Measurements from ENCODE around the gene FNDC3B. TPM values are rescaled to one million over a fixed set of nuclear protein-coding genes. Genes with fewer than 3 reads are reported as not detected.

FNDC3B gene
- total and polyA plus RNA-seq, 9 of the 15 experiments (the other 6 are each of a cell fraction or from before 2014, with no cell fraction given): 7.0 to 35.8 (median 16.2) TPM

GRCh38 chr3:172188511-172188910, 149.1 kb downstream of the FNDC3B start:
- H3K9ac ChIP-seq (ENCODE audit: insufficient read depth in 1 of 2, low read depth in 2 of 2, low read length in 2 of 2): no peak overlapping the region
- H3K4me2 ChIP-seq (ENCODE audit: insufficient read depth, low read length): no peak overlapping the region
- no peak for ATAC-seq
- H3K9me3 ChIP-seq (replicated peaks; ENCODE audit: control insufficient read depth, insufficient read depth, low read depth, low read length): no peaks in the 10 kb centered on the region
- CTCF ChIA-PET (ENCODE audit: low intra/inter-chr PET ratio): no interaction called here
- H2AFZ ChIP-seq (ENCODE audit: low read depth, low read length): no peak overlapping the region
- intact Hi-C loops (cut with micrococcal nuclease): no loop called here
- H3K9me1 ChIP-seq (ENCODE audit: control insufficient read depth, insufficient read depth, low read length): no peaks in the 10 kb centered on the region
- no peak overlapping the region for H3K4me3 ChIP-seq
- H3K27me3 ChIP-seq (ENCODE audit: control insufficient read depth in 2 of 2, insufficient read depth in 2 of 2, low read length in 2 of 2): no peaks in the 10 kb centered on the region
- POLR2A ChIA-PET: interaction anchor here (0.7 kb wide), 1 partner anchor 14 kb away, joined by 3 read pairs; no protein-coding TSS in a partner anchor
- in situ Hi-C loops (cut with MboI): no loop called here
- H3K79me2 ChIP-seq (ENCODE audit: control insufficient read depth, insufficient read depth, low read length): peaks cover 10% of the 10 kb centered on the region; the same call in 2 of the 3 replicates
- no peak overlapping the region for H3K27ac ChIP-seq (ENCODE audit: extremely low read depth, low read depth, low read length)
- 98% methylated on average over 11 of the region's 11 CpGs for WGBS (ENCODE audit: insufficient coverage, low coverage, missing lambda C conversion rate)
- DNase-seq (ENCODE audit: extremely low read depth in 1 of 4, low spot score in 3 of 4): no peak
- no peaks in the 10 kb centered on the region for H3K4me1 ChIP-seq (replicated peaks in 1 of 2; ENCODE audit: control insufficient read depth in 2 of 2, insufficient read depth in 2 of 2, low read length in 2 of 2)
- no peaks in the 10 kb centered on the region for H3K36me3 ChIP-seq (ENCODE audit: control insufficient read depth, insufficient read depth, low read length)
- no peaks in the 10 kb centered on the region for H4K20me1 ChIP-seq (replicated peaks; ENCODE audit: control insufficient read depth, insufficient read depth, low read length)
- FAIRE-seq: no peak
- BruUV-seq (replicated peaks): no TSS peak
- TF ChIP-seq ZBTB34 (CRISPR knock-in tag; IDR thresholded peaks at IDR 0.05) (no peak), THRB (CRISPR knock-in tag; conservative IDR thresholded peaks at IDR 0.05) (no peak), TOE1 (IDR thresholded peaks at IDR 0.05; ENCODE audit: borderline replicate concordance) (no peak), TOE1 (CRISPR knock-in tag; IDR thresholded peaks at IDR 0.05; ENCODE audit: borderline replicate concordance, low read depth) (no peak), EP400 (IDR thresholded peaks at IDR 0.05) (no peak), ELK3 (CRISPR knock-in tag; IDR thresholded peaks at IDR 0.05) (no peak), ZNF263 (CRISPR knock-in tag; IDR thresholded peaks at IDR 0.05; ENCODE audit: borderline replicate concordance) (no peak), MAX (CRISPR knock-in tag; IDR thresholded peaks at IDR 0.05) (no peak), ZNF444 (CRISPR knock-in tag; IDR thresholded peaks at IDR 0.05) (no peak), SUPT5H (IDR thresholded peaks at IDR 0.05) (no peak), RCOR1 (IDR thresholded peaks at IDR 0.05; ENCODE audit: borderline replicate concordance in 1 of 2, low read depth in 2 of 2, low read length in 2 of 2) (no peak), NUFIP1 (IDR thresholded peaks at IDR 0.05; ENCODE audit: partially characterized antibody) (no peak), HNRNPH1 (optimal IDR thresholded peaks at IDR 0.05; ENCODE audit: low read depth, low read length) (no peak), ZKSCAN1 (IDR thresholded peaks at IDR 0.05; ENCODE audit: low read depth, low read length) (no peak), MTA2 (IDR thresholded peaks at IDR 0.05; ENCODE audit: low read depth) (no peak), NR2F6 (CRISPR knock-in tag; IDR thresholded peaks at IDR 0.05) (no peak), ZBTB5 (IDR thresholded peaks at IDR 0.05) (no peak), ZSCAN32 (CRISPR knock-in tag; IDR thresholded peaks at IDR 0.05) (no peak)
